GM19397 (cell line): ENCODE measurements around the gene HSPBP1.
"Not testable (repeated sequence)": the region's sequence is repeated elsewhere in the genome, so short reads cannot be mapped to it uniquely, and the experiment has no call there.

Source experiments
- ATAC-seq: cut with Tn5 transposase; IDR thresholded peaks from one replicate; pipeline ENCODE4 v1.9.1; 2021; ENCODE audit warnings: mild to moderate bottlenecking, moderate library complexity; ENCODE audit not compliant: unreplicated experiment

The HSPBP1 gene, protein sequence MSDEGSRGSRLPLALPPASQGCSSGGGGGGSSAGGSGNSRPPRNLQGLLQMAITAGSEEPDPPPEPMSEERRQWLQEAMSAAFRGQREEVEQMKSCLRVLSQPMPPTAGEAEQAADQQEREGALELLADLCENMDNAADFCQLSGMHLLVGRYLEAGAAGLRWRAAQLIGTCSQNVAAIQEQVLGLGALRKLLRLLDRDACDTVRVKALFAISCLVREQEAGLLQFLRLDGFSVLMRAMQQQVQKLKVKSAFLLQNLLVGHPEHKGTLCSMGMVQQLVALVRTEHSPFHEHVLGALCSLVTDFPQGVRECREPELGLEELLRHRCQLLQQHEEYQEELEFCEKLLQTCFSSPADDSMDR

DNA sequence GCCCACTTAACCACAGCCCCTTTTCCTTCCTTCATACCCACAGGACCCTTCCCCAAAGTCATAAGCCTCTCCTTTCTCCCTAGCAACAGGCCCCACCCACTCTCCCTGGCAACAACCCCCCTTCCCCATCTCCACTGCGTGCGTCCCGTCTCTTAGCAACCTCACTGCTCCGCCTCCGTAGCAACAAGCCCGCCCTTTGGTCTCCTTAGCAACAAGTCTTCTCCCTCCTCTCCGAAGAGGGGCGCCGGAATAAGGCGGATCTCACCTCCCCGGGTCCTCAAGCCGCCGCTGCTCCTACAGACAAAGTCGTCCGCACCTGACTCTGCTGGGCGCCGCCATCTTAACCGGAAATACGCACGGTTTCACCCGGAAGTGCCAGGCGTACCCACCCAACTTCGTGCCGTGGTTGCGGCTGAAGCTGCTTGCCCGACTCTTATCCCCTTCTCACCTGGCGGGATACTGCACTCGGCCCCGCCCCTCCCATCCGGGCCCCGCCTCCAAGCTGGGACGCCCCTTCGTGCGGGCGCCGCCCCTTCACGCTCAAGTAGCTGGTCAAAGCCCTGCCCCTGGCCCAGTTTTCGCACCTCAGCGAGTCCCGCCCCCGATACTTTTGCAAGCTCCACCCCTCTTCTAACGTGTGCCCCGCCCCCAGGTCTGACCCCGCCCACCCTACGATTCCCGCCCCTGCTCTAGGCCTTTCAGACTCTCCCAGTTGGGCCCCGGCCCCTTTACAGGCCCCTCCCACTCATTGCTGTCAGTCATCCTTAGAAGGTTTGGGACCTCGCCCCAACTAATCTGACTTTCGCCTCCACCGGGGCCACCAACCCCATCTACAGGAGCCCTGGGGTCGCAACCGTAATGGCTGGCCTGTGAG lies at the start of gene HSPBP1:
Gene HSPBP1, minus strand, starts transcription at position 341 of the 874 bp plus-strand sequence. CDS start 502 bp downstream, outside the sequence.
- ATAC-seq: peak; percentile 74

DNA sequence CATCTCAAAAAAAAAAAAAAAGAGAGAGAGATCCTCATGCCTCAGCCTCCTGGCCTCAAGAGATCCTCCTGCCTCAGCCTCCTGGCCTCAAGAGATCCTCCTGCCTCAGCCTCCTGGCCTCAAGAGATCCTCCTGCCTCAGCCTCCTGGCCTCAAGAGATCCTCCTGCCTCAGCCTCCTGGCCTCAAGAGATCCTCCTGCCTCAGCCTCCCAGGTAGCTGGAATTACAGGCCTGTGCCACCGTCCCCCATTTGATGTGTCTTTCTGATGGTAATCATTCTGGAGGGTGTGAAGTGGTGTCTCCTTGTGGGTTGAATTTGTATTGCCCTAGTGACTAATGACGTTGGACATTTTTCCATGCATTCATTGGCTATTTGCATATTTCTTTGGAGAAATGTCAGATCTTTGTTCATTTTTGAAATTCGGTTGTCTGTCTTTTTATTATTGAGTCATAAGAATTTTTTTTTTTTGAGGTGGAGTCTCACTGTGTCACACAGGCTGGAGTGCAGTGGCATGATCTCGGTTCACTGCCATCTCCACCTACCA lies 48.9 kb upstream of the HSPBP1 start:
- not testable (repeated sequence) for ATAC-seq

DNA sequence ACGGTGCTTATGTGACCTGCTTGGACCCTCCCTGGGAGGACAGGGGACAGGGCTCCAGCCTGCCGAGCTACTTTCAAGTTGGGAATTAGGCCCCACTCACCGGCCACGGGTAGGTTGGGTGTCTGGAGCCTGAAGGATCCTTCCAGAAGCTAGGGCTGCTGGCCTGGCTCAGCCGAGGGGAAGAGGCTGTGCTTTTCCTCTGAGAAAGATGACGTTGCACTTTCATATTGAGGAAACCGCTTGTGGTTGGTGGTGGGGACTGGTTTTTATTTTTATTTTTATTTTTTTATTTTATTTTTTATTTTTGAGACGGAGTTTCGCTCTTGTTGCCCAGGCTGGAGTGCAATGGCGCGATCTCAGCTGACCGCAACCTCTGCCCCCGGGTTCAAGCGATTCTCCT lies 45.3 kb upstream of the HSPBP1 start, which contains the start of gene TMEM150B:
Gene TMEM150B, minus strand, starts transcription at position 170 of the 400 bp plus-strand sequence. CDS start 4,305 bp downstream, outside the sequence.
- no peak for ATAC-seq

- no peak for ATAC-seq
These were observed 44.8 kb upstream of the HSPBP1 start for GRCh38 chr19:55324662-55325061.

GRCh38 chr19:55322204-55322885 lies 42.4 kb upstream of the HSPBP1 start:
- ATAC-seq: no peak

DNA sequence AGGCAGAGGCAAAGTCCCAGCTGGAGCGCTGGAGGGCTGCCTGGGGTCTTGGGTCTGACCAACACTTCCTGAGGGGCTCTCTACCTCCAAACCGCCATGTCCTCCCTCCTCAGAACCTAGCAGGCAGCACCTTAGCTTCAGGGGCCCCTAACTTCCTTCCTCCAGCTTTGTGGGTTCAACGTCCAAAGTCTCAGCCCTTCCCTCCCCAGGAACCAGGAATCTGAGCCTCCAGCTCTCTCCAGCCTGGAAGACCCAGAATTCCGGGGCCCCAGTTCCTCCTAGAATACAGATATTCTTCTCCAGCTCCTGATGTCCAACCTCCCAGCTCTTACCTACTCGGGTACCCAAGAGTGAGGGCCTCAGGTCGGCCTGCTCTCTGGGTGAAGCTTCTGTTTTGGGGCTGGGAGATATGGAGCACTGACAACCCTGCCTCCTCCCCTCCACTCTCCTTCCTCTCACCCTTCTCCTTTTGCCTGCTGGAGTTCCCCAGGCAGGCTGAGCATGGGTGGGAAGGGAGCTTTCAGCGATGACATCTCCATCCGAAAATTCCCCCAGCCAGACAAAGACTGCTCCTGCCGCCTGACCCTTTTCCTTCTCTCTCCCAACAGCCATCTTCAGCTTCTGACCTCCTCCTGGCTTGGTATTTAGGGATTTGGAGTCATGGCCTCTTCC lies 41.7 kb upstream of the HSPBP1 start:
- ATAC-seq: no peak

DNA sequence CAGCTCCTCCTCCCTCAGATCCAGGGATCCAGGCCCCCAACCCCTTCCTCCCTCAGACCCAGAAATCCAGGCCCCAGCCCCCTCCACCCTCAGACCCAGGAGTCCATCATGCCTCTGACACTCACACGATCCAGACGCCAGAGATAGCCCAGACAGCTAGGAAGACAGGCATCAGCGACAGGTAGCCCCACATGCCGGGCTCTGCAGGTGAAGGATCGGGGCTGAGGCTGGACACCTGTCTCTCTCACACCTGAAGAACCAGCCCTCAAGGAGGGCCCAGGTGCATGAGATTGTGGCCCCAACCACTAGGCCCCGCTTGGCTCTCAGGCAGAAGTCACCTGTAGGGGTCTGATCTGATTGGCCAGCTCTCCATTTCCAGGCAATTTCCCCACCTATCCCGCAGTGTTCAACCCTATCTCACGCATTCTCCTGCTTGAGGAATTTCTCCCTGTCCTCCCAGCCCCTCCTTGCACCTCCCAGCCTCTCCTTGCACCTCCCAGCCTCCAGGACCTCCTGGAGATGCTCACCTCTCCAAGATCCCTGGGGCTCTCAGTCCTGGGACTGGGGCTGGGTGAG lies 41.0 kb upstream of the HSPBP1 start:
- ATAC-seq: no peak

DNA sequence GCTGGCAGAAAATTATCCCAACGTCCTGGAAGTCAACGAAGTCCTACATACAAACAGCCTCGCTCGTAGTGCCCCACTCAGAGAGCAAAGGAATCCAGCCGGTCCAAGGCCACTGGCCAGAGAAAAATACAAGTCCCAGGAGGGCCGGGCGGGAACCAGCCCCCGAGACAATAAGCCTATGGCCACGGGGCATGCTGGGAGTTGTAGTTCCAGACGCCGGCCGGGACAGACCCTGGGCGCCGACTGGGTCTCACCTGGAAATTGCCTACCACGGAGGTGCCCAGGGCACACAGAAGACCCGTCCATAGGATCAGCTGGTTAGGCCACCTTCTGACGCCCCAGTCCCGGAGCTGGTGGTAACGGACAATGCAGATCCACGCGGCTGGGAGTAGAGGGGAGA lies 39.9 kb upstream of the HSPBP1 start:
- ATAC-seq: no peak

- ATAC-seq: no peak
These were observed 36.7 kb upstream of the HSPBP1 start for GRCh38 chr19:55316646-55317045.

DNA sequence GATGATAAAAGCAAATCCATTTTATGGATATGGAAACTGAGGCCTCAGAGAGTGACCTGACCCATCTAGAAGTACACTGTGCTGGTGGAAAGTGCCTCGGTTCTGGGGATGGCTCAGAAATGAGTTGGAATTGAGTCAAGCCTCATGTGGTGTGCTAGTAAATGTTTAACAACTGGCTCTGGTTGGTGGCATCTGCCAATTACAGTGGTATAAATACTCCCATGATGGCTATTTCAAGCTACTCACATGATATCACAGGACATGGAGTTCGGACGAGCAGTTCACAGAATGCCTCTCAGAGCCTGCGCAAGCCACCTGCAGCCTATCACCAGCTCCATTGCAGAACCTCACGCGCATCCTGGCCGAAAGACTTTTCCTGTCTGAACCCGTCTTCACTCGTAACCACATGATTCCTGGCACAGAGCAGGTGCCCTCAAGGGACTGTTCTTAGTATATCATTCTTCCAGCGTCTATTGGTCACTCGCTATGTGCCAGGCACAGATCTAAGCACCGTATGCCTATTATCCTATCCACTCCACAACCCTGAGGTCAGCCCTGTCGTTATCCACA lies 36.1 kb upstream of the HSPBP1 start:
- ATAC-seq: no peak

DNA sequence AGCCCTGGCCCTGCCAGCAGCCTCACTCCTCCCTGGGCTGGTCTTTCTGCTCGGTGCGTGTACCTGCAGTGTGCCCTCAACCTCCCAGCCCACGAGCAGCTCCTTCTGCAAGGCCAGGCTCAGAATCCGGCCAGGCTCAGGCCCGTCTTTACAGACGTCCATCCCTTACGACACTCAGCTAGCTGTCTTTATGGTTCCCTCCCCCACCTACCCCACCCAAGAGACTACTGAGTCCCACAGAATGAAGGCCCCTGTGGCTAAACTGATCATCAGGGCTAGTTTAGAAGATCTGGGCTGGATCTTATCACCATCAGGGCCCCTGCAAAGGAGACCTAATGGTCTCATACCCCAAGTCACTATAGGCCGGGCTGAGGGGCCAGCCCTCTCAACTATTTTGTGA lies 34.5 kb upstream of the HSPBP1 start:
- no peak for ATAC-seq

GRCh38 chr19:55312621-55313512 lies 33.0 kb upstream of the HSPBP1 start:
- ATAC-seq: no peak

- ATAC-seq: no peak
These were observed 31.9 kb upstream of the HSPBP1 start for GRCh38 chr19:55311797-55312196.

- ATAC-seq: no peak
These were observed 31.5 kb upstream of the HSPBP1 start for GRCh38 chr19:55311397-55311796.

DNA sequence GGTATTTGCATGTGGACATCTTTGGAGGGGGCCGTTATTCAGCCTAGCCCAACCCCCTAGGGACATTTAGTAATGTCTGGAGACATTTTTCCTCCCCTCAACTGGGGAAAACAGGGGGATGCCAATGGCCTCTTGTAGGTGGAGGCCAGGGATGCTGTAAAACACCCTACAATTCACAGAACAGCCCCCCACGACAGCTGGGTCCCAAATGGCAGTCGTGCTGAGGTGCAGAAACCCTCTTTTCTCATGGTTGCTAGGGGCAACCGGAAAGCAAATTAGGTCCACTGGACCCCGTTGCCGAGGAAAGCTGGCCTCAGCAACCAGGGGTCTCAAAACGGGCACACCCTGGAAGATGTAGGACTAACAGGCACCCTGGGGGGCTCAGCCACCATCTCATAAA lies 30.6 kb upstream of the HSPBP1 start:
- ATAC-seq: no peak

DNA sequence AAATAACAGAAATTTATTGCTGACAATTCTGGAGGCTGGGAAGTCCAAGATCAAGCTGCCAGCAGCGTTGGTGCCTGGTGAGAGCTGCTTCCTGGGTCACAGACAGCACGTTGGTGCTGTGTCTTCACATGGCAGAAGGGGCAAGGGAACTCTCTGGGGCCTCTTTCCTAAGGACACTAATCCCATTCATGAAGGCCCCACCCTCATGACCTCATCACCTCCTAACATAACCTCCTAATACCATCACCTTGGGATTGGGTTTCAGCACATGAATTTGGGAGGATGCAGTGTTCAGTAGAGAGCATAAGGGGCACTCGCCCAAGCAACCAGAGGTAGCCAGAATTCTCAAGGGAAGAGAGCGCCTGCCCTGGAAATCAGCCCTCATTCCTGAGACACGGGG lies 29.5 kb upstream of the HSPBP1 start:
- no peak for ATAC-seq

DNA sequence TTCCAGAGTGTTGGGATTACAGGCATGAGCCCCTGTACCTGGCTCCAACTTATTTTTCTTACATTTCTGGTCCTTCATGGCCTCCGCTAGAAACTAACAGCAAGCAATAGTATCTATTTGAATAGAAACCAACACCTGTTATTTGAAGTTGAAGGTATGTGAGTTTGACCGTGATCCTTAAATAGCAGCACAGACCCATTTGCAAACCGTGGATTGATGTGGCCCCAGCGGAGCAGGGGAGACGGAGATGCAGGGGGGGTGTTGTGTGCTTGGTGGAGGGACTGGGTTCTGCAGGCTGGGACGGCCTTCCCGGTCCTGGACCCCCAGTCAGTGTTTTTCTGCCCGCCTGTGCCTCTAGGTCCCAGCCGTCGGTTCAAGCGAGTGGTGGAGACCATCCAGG lies 28.4 kb upstream of the HSPBP1 start:
- ATAC-seq: no peak

GRCh38 chr19:55306712-55307111 lies 26.8 kb upstream of the HSPBP1 start:
- no peak for ATAC-seq
